CD4-positive, CD25-positive, alpha-beta regulatory T cell (primary cell): ENCODE results near the gene FXYD6. TPM values are rescaled to one million over a fixed set of nuclear protein-coding genes. Genes with fewer than 3 reads are reported as not detected.
"Not testable (repeated sequence)": the region's sequence is repeated elsewhere in the genome, so short reads cannot be mapped to it uniquely, and the experiment has no call there.

ENCODE experiments used
- ATAC-seq, 2 donors: fragments of 150-1000 bp; cut with Tn5 transposase; one replicate each; pipeline ENCODE4 v1.10.0; 2021; ENCODE audit warnings: low read depth in 2 of 2, moderate number of reproducible peaks in 2 of 2, moderate library complexity in 1 of 2
- DNase-seq, 3 donors: peaks; one replicate each; pipeline versions ENCODE4 v3.0.0 to v3.0.0-alpha.2; 2012 to 2022; ENCODE audit warnings: mixed read lengths in 1 of 3
- H3K27ac ChIP-seq: one replicate; pipeline ENCODE4 v1.7.0; 2013; ENCODE audit warnings: mild to moderate bottlenecking, low read length; ENCODE audit not compliant: insufficient read depth, poor library complexity, severe bottlenecking
- H3K27me3 ChIP-seq: one replicate; pipeline ENCODE4 v1.7.0; 2013; ENCODE audit warnings: low read length; ENCODE audit not compliant: control insufficient read depth, insufficient read depth
- H3K36me3 ChIP-seq: one replicate; pipeline ENCODE4 v1.7.0; 2013; ENCODE audit warnings: mild to moderate bottlenecking, low read length, moderate library complexity; ENCODE audit not compliant: control insufficient read depth, insufficient read depth
- H3K4me1 ChIP-seq: 2 replicates; pipeline ENCODE4 v1.7.0; 2013; ENCODE audit warnings: mild to moderate bottlenecking, low read length; ENCODE audit not compliant: insufficient read depth, control insufficient read depth, poor library complexity, severe bottlenecking
- H3K4me3 ChIP-seq: one replicate; pipeline ENCODE4 v1.7.0; 2013; ENCODE audit warnings: low read depth, mild to moderate bottlenecking, low read length, moderate library complexity
- H3K9me3 ChIP-seq, 2 experiments: 1 replicate in 1 of 2; 2 replicates in 1 of 2; pipeline ENCODE4 v1.7.0; 2013; ENCODE audit warnings: low read length in 2 of 2, mild to moderate bottlenecking in 1 of 2, moderate library complexity in 1 of 2; ENCODE audit not compliant: control insufficient read depth in 2 of 2
- H3K27ac Mint-ChIP-seq, 3 donors: one replicate each; pipeline ENCODE4 v1.8.0; 2020 to 2022; ENCODE audit warnings: mild to moderate bottlenecking in 3 of 3, mixed read lengths in 3 of 3, moderate library complexity in 2 of 3
- H3K27me3 Mint-ChIP-seq: one replicate; pipeline ENCODE4 v1.8.0; 2022; ENCODE audit warnings: mild to moderate bottlenecking, mixed read lengths
- H3K36me3 Mint-ChIP-seq: one replicate; pipeline ENCODE4 v1.8.0; 2020; ENCODE audit warnings: mixed read lengths
- H3K4me1 Mint-ChIP-seq, 4 donors: one replicate each; pipeline ENCODE4 v1.8.0; 2020 to 2022; ENCODE audit warnings: mixed read lengths in 4 of 4, mild to moderate bottlenecking in 1 of 4
- H3K4me3 Mint-ChIP-seq, 4 donors: one replicate each; pipeline ENCODE4 v1.8.0; 2020 to 2022; ENCODE audit warnings: mild to moderate bottlenecking in 4 of 4, mixed read lengths in 4 of 4, moderate library complexity in 3 of 4
- H3K9me3 Mint-ChIP-seq, 7 donors: one replicate each; pipeline ENCODE4 v1.8.0; 2020 to 2022; ENCODE audit warnings: mixed read lengths in 7 of 7, mild to moderate bottlenecking in 3 of 7, moderate library complexity in 2 of 7
- polyA plus RNA-seq, 4 donors: library from polyadenylated mRNA; unstranded; fragments of 300-500 nt; fragmentation: Illumina TruSeq; gene quantifications; one replicate each; pipeline ENCODE4 v1.2.3, GENCODE V29; 2021
- total RNA-seq: library from RNA; stranded (reverse); gene quantifications from one replicate; pipeline ENCODE4 v1.2.3, GENCODE V29; 2022

FXYD6 gene
- total and polyA plus RNA-seq, 5 donors from 2014 or later: not detected

DNA sequence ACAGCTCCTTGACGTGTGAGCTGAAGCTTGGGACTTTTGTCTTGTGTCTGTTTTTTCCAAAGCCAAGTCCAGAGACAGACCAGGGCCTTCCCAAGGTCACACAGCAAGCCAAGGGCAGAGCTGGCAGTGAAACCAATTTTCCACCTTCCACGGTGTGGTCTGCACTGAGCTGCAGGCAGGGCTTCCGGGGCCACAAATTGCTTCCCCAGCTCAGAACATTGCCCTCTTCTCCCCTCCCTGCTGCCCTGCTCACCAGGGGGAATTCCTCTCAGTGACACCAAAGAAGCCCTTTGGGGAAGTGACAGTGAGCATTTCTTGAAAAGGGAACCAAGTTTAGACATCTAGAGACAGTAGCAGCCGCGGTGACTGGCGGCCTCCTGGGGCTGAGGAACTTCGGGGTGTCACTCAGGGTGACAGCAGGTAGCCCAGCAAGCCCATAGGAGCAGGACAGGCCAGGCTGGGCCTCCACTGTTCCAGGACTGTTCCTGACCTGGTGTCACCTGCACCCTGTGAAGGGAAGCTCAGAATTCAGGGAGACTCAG is 61.1 kb downstream of the FXYD6 start:
- Histone ChIP-seq H3K4me1 (peaks cover 44% of the 10 kb centered on the region), H3K27ac (peak overlapping the region; percentile 72), H3K27me3 (no peaks in the 10 kb centered on the region), H3K36me3 (no peaks in the 10 kb centered on the region), H3K4me3 (peak overlapping the region; percentile 48), H3K9me3 (no peaks in the 10 kb centered on the region)
- no peaks in the 10 kb centered on the region for H3K9me3 Mint-ChIP-seq
- DNase-seq: peak; percentile 50 to 66 (median 52)
- H3K27ac Mint-ChIP-seq: peak overlapping the region; percentile 88 to 95 (median 90)
- H3K36me3 Mint-ChIP-seq: no peaks in the 10 kb centered on the region
- no peaks in the 10 kb centered on the region for H3K27me3 Mint-ChIP-seq
- peak overlapping the region; percentile 13 to 83 (median 70) for H3K4me3 Mint-ChIP-seq
- peak; percentile 60 to 67 for ATAC-seq
- H3K4me1 Mint-ChIP-seq: peaks cover 5 to 50% (median 32%) of the 10 kb centered on the region in 4 donors

DNA sequence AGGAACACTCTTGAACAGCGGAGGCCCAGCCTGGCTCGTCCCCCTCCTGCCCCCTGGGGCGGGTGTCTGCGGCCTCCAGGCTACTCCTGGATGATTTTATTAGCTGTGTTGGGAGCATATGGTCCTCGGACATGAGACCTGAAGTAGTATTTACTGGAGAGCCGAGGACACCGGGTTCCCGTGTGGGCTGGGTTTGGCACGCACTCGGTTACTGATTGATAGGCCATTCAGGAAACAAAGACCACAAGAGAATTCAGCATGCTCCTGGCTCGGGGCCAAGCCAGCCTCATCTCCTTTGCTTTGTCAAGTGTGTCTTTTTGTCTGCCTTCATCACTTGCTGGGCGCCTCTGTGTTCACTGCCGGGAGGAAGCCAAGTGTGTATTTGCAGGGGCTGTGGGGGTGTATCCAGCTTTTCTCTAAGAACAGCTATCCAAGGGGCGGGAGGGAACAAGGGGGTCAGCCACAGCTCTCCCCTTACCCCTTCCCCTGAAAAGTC is 61.6 kb downstream of the FXYD6 start:
- peak; percentile 62 to 82 (median 80) for DNase-seq
- Histone ChIP-seq H3K27me3 (no peaks in the 10 kb centered on the region), H3K9me3 (no peaks in the 10 kb centered on the region), H3K4me1 (peaks cover 44% of the 10 kb centered on the region), H3K4me3 (peak overlapping the region; percentile 48), H3K36me3 (no peaks in the 10 kb centered on the region), H3K27ac (peak overlapping the region; percentile 72)
- Mint-ChIP-seq H3K27me3 (no peaks in the 10 kb centered on the region), H3K4me3 (peak overlapping the region in 3 of 4 donors; percentile 13 to 83 (median 82)), H3K27ac (peak overlapping the region; percentile 88 to 95 (median 90)), H3K4me1 (peaks cover 8 to 52% (median 34%) of the 10 kb centered on the region in 4 donors), H3K9me3 (no peaks in the 10 kb centered on the region), H3K36me3 (no peaks in the 10 kb centered on the region)
- ATAC-seq: peak; percentile 53 to 54

DNA sequence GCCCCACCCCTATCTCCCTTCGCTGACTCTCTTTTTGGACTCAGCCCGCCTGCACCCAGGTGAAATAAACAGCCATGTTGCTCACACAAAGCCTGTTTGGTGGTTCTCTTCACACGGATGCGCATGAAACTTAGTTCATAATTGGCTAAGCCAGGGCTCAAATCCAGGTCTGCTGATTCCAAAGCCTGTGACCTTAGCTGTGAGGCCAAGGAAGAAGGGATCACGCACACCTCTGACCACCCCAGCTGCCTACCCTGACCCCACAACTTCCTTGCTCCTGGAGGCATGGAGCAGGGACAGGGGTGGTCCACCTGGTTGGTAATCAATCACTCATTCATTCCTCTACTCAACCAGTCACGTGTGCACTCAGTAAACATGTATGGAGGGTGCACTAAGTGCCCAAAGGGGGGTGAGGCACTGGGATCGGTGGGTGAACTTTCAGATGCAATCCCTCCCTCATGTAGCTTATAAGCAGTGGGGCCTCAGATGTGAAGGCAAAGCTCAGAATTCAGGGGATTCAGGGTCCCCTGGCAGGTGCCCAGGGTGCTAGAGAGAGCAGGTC is 62.2 kb downstream of the FXYD6 start:
- H3K4me3 ChIP-seq: no peak overlapping the region
- peaks cover 11 to 56% (median 37%) of the 10 kb centered on the region in 4 donors for H3K4me1 Mint-ChIP-seq
- H3K4me1 ChIP-seq: peaks cover 49% of the 10 kb centered on the region
- no peaks in the 10 kb centered on the region for H3K9me3 ChIP-seq
- H3K36me3 Mint-ChIP-seq: no peaks in the 10 kb centered on the region
- H3K4me3 Mint-ChIP-seq: peak overlapping the region in 3 of 4 donors; percentile 13 to 83 (median 82)
- DNase-seq: no peak
- no peaks in the 10 kb centered on the region for H3K36me3 ChIP-seq
- H3K27me3 Mint-ChIP-seq: no peaks in the 10 kb centered on the region
- H3K9me3 Mint-ChIP-seq: no peaks in the 10 kb centered on the region
- H3K27me3 ChIP-seq: no peaks in the 10 kb centered on the region
- ATAC-seq: no peak
- peak overlapping the region; percentile 72 for H3K27ac ChIP-seq
- peak overlapping the region; percentile 23 to 88 (median 75) for H3K27ac Mint-ChIP-seq

DNA sequence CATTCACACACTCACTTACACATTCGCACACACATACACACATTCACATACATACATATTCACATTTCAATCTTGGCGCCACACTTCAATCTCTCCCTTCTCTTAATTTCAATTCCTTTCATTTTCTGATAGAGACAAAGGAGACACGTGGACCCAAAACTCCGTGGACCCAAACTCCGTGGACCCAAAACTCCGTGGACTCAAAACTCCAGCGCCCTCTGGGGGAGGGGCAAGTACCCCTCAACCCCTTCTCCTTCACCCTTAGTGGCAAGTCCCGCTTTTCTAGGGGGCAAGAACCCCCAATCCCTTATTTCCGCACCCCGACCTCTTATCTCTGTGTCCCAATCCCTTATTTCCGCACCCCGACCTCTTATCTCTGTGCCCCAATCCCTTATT is 66.4 kb downstream of the FXYD6 start:
- H3K4me1 ChIP-seq: peaks cover 17% of the 10 kb centered on the region
- not testable (repeated sequence) for ATAC-seq, H3K4me3 Mint-ChIP-seq, DNase-seq, H3K27me3 Mint-ChIP-seq, H3K9me3 Mint-ChIP-seq, H3K4me3 ChIP-seq, H3K9me3 ChIP-seq, H3K36me3 Mint-ChIP-seq, H3K27ac ChIP-seq, H3K36me3 ChIP-seq, H3K27me3 ChIP-seq
- H3K27ac Mint-ChIP-seq: peak overlapping the region in 2 of 3 donors; percentile 11 to 29
- H3K4me1 Mint-ChIP-seq: peaks cover 6 to 34% (median 18%) of the 10 kb centered on the region in 4 donors

DNA sequence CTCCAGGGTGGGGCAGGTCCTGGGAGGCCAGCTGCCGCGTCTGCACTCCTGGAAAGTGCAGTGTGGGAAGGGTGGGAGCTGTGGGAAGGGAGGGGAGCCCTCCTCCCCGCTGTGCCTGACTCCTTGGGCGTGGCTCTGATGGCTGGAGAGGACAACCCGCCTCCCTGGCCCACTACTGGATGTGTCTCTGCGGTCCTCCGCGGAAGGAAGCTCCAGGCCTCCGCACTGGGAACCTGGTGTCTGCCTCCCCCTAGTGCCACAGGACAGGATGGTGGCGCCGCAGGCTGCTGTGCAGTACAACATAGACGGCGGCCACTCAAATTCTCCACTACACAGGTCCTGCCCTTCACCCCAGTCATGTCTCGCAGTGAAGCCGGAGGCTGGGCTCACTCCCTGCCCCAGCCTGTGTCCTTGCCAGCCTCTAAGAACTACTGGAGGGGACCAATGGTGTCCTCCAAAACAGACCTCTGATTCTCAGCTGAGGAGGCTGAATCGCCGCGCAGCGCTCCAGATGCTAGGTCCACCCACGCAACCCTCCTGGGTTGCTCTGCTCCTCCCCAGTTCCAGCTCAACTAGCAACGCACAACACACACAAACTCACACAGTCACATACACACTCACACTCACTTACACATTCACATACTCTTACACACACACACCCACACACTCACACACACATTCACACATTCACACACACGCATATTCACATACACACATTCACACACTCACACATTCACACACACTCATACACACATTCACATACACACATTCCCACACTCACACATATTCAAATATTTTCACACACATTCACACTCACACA is 67.0 kb downstream of the FXYD6 start:
- H3K27me3 Mint-ChIP-seq: peaks cover 6% of the 10 kb centered on the region
- peaks cover 11% of the 10 kb centered on the region for H3K4me1 ChIP-seq
- H3K4me1 Mint-ChIP-seq: peaks cover 6 to 28% (median 14%) of the 10 kb centered on the region in 4 donors
- H3K27ac Mint-ChIP-seq: peak overlapping the region; percentile 11 to 27 (median 20)
- H3K9me3 ChIP-seq: no peaks in the 10 kb centered on the region
- ATAC-seq (peak; percentile 71 to 79), DNase-seq (peak in 2 of 3 donors; percentile 29 to 54)
- no peak overlapping the region for H3K27ac ChIP-seq
- peak overlapping the region in 1 of 4 donors; percentile 38 for H3K4me3 Mint-ChIP-seq
- no peaks in the 10 kb centered on the region for H3K27me3 ChIP-seq
- H3K4me3 ChIP-seq: peak overlapping the region; percentile 18
- no peaks in the 10 kb centered on the region for H3K36me3 Mint-ChIP-seq
- H3K9me3 Mint-ChIP-seq: no peaks in the 10 kb centered on the region
- H3K36me3 ChIP-seq: no peaks in the 10 kb centered on the region

DNA sequence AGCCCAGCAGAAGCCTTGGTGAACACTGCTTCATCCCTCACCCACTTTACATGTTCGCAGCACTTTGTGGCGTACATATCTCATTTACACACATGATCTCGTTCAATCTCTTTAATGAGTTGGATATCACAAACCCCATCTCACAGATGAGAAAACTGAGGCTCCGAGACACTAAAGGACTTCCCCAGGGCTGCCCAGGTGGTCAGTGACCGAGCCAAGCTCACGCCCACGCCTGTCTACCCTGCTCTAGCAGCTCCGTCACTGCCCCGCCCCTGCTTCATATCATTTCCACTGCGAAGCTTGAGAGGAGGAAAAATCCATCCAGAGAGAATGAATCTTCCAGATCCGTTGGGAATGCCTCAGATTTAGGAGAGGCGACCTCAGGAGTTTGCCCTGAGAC is 67.7 kb downstream of the FXYD6 start:
- DNase-seq: no peak

DNA sequence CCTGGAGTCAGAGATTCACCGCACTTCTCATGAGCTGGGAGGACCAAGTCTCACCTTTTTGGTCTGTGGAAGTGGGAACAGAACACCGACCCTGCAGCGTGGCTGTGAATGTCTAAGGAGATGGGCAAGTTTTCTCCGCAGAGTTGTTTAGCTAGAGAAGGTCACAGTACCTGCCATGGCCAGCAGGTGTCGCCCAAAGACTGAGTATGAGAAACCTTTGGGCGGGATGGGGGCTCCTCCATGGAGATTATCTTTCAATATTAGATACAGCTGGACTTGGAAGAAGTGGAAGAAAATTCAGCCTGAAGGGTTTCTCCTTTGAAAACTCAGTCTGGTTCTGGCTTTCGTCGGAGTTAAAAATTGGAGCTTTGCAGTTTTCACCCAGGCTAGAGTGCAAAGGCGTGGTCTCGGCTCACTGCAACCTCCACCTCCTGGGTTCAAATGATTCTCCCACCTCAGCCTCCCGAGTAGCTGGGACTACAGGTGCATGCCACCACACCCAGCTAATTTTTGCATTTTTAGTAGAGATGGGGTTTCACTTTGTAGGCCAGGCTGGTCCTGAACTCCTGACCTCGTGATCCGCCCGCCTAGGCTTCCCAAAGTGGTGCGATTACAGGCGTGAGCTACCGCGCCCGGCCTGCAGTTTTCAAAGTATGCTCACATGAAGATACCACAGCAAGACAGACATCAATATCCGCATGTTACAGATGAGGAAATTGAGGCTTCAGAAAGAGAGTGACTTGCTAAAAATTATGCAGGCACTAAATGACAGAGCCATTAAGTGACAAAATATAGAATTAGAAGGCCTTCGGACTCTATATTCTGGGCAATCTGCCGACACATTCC is 68.8 kb downstream of the FXYD6 start:
- ATAC-seq (peak in 1 of 2 donors; percentile 56), DNase-seq (peak; percentile 63 to 65 (median 64))
- no peaks in the 10 kb centered on the region for H3K9me3 ChIP-seq
- H3K4me3 Mint-ChIP-seq: no peak overlapping the region
- peaks cover 8% of the 10 kb centered on the region for H3K4me1 ChIP-seq
- no peaks in the 10 kb centered on the region for H3K27me3 ChIP-seq
- H3K27ac ChIP-seq: no peak overlapping the region
- H3K4me3 ChIP-seq: no peak overlapping the region
- no peak overlapping the region for H3K27ac Mint-ChIP-seq
- peaks cover 6 to 21% (median 11%) of the 10 kb centered on the region in 4 donors for H3K4me1 Mint-ChIP-seq
- no peaks in the 10 kb centered on the region for H3K36me3 ChIP-seq
- H3K27me3 Mint-ChIP-seq: peaks cover 6% of the 10 kb centered on the region
- no peaks in the 10 kb centered on the region for H3K9me3 Mint-ChIP-seq
- H3K36me3 Mint-ChIP-seq: no peaks in the 10 kb centered on the region

More for the DNA sequence above, 67.7 kb downstream of the FXYD6 start:
- no peaks in the 10 kb centered on the region for H3K9me3 ChIP-seq
- H3K4me1 Mint-ChIP-seq: peaks cover 6 to 21% (median 11%) of the 10 kb centered on the region in 4 donors
- peak overlapping the region in 1 of 4 donors; percentile 32 for H3K4me3 Mint-ChIP-seq
- no peak overlapping the region for H3K4me3 ChIP-seq
- H3K9me3 Mint-ChIP-seq: no peaks in the 10 kb centered on the region
- H3K4me1 ChIP-seq: peaks cover 8% of the 10 kb centered on the region
- H3K27ac ChIP-seq: no peak overlapping the region
- H3K27ac Mint-ChIP-seq: no peak overlapping the region
- no peaks in the 10 kb centered on the region for H3K27me3 ChIP-seq
- no peak for ATAC-seq
- no peaks in the 10 kb centered on the region for H3K36me3 Mint-ChIP-seq
- peaks cover 6% of the 10 kb centered on the region for H3K27me3 Mint-ChIP-seq
- no peaks in the 10 kb centered on the region for H3K36me3 ChIP-seq
